Hair follicular keratinocyte (primary cell): Measurements from ENCODE around the gene PCNA. TPM values are rescaled to one million over a fixed set of nuclear protein-coding genes. Genes with fewer than 3 reads are reported as not detected.

ENCODE experiments used
- total RNA-seq: library from RNA; depleted of rRNA; stranded (reverse); fragments of >200 nt; gene quantifications from 2 replicates; pipeline ENCODE4 v1.2.3, GENCODE V29; 2015

PCNA gene
- total RNA-seq, result 105 and 237 TPM in 2 replicates

GRCh38 chr20:5119435-5120184, at the start of gene PCNA:
PCNA (minus strand) TSS chr20:5119958; CDS start chr20:5119798, 160 bp downstream.

GRCh38 chr20:5126512-5127203, 6.9 kb upstream of the PCNA start, which contains the start of gene CDS2:
CDS2 (plus strand) TSS chr20:5127008; CDS start chr20:5127093, 85 bp downstream.

Other genes with a start within 250 kb of the PCNA start
- gene SLC23A2, start 118.4 kb downstream of the PCNA start, total RNA-seq, result 9.3 and 9.6 TPM in 2 replicates
- 90.1 and 97.5 TPM in 2 replicates for gene TMEM230, start 6.9 kb downstream of the PCNA start, total RNA-seq
- 19.1 and 22.6 TPM in 2 replicates for gene CDS2, start 7.0 kb upstream of the PCNA start, total RNA-seq
- gene PROKR2, start 197.0 kb upstream of the PCNA start, total RNA-seq, result not detected in 2 replicates